ENCODE measurements around the gene ATOH8.

The ATOH8 gene, protein sequence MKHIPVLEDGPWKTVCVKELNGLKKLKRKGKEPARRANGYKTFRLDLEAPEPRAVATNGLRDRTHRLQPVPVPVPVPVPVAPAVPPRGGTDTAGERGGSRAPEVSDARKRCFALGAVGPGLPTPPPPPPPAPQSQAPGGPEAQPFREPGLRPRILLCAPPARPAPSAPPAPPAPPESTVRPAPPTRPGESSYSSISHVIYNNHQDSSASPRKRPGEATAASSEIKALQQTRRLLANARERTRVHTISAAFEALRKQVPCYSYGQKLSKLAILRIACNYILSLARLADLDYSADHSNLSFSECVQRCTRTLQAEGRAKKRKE

DNA sequence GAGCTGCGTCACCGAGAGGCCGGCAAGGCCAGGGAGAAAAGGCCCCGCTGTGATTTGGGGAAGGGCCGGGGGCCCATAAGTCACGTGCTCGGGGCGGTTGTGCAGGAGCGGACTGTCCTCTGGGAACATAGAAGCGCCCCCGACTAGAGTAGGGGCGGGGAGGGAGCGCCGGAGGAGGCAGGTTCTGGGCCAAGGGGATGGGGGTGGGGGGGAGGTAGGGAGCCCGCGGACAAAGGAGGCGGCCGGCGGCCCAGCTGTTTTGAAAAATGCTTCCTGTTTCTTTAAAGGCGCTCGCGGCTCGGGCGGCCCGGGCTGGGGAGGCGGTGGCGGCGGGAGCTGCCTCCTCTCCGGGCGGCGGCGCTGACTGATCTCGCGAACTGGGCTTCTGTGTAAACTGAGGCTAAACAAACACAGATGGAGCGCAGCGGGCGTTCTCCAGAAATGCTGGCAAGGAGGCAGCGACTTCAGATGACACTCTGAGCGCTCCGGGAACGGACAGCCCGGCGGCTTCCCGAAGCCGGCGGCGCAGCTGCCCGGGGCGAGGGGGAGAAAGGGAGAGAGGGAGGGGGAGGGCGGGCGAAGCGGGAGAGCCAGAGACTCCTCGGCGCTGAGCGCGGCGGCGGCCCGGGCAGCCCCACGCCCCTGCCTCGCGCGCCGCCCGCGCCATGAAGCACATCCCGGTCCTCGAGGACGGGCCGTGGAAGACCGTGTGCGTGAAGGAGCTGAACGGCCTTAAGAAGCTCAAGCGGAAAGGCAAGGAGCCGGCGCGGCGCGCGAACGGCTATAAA lies at the start of gene ATOH8:
ATOH8 (plus strand) TSS at position 467 of the 788 bp plus-strand sequence; CDS start at position 666, 199 bp downstream.
- ATAC-seq (no peak), DNase-seq (peak; percentile 39)
- H3K9me3 Mint-ChIP-seq, result no peaks in the 10 kb centered on the region
- peaks cover 67% of the 10 kb centered on the region for H3K27me3 Mint-ChIP-seq
- H3K27ac Mint-ChIP-seq, result no peak within 1 kb of the TSS
- H3K4me1 Mint-ChIP-seq, result peaks cover 12% of the 10 kb centered on the region
- no peaks in the 10 kb centered on the region for H3K36me3 Mint-ChIP-seq (ENCODE audit: low read depth)
- H3K4me3 Mint-ChIP-seq, result peak within 1 kb of the TSS; percentile 74

DNA sequence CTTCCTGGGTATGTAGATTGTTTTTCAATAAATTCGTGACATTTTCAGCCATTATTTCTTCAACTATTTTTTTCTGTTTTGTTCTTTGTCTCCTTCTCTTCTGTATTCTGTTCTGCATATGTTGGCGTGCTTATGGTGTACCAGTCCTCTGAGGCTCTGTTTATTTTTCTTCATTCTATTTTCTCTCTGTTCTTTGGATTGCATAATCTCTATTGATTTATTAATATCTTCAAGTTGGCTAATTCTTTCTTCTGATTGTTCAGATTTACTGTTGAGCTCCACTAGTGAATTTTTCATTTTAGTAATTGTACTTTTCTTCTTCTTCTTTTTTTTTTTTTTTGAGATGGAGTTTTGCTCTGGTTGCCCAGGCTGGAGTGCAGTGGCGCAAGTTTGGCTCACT lies 49.8 kb upstream of the ATOH8 start:
- Mint-ChIP-seq H3K4me1 (peaks cover 48% of the 10 kb centered on the region), H3K27me3 (peaks cover 13% of the 10 kb centered on the region), H3K27ac (no peak overlapping the region), H3K36me3 (ENCODE audit: low read depth) (no peaks in the 10 kb centered on the region), H3K4me3 (no peak overlapping the region), H3K9me3 (no peaks in the 10 kb centered on the region)
- DNase-seq (no peak), ATAC-seq (no peak)

DNA sequence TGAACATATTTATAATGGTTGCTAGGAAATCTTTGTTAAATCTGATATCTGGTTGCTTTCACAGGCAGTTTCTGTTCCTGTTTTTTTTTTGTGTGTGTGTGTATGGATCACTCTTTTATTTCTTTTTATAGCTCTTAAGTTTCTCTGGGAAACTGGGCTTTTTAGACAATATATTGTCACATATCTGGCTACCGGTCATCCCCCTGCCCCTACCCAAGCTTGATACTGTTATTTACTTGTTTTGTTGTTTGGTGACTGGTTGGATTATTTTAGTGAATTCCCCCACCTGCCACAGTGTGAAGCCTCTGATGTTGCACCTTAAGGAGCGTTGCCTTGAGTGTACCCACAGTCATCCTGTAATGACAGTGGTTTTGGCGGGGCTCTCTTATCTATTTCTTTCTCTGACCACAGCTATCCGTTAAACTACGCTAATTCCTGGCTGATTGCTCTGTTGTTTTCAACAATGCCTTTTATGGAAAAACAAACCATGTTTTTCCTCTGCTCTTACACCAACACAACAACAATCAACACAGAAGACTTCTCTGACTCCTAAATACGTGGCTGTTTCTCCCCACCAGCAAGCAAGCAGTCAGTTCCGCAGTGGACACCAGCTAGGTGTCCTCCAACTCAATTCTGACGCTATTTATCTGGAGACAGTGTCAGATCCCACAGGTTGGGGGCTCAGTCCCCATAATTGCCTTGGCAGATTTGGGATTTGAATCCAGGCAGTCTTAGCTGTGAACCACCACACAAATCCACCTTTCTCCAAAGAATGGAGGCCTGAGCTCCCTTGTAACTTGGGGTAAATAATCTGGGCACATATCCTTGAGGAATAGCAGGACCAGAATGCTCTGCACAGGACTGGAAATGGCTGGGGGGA lies 48.8 kb upstream of the ATOH8 start:
- Mint-ChIP-seq H3K36me3 (ENCODE audit: low read depth) (no peaks in the 10 kb centered on the region), H3K4me3 (no peak overlapping the region), H3K4me1 (peaks cover 48% of the 10 kb centered on the region), H3K27me3 (peaks cover 16% of the 10 kb centered on the region), H3K27ac (peak overlapping the region; percentile 24), H3K9me3 (no peaks in the 10 kb centered on the region)
- DNase-seq (no peak), ATAC-seq (no peak)

DNA sequence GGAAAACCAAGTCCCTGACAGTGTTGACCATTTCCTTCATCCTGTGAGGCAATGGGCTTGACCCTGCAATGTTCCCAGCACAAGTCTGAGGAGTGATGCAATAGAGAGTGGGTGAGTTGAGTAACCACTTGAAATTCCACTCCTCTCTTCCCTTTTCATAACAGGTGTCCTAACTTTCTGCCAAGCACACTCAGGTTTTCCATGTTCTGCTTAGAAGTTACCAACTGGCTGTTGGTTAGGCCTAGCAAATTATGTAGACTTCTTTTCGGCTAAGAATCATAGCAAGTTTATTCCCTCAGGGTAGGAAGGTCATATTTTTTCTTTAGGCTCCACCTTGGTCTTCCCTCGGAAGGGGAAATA lies 48.1 kb upstream of the ATOH8 start:
- ATAC-seq (no peak), DNase-seq (no peak)
- H3K27me3 Mint-ChIP-seq, result peaks cover 16% of the 10 kb centered on the region
- H3K4me1 Mint-ChIP-seq, result peaks cover 48% of the 10 kb centered on the region
- H3K9me3 Mint-ChIP-seq, result no peaks in the 10 kb centered on the region
- no peaks in the 10 kb centered on the region for H3K36me3 Mint-ChIP-seq (ENCODE audit: low read depth)
- H3K27ac Mint-ChIP-seq, result no peak overlapping the region
- H3K4me3 Mint-ChIP-seq, result no peak overlapping the region

DNA sequence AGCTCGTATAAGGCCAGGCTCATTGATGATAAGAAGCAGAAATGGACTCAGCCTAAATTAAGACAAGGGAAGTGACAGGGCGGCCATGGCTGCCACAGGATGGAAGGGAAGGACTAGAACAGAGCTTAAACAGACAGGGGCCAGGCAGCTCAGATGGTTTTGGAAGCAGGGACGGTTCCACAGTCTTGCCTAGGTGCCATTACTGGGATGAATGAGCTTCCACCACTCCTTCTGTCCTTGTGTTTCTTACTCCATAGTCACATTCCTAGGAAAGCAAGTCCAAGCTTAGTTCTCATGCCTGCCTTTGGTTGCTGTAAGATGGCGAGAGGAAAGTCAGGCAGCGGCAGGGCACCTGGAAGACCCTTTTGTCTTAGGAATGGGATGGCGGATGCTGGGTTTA lies 47.7 kb upstream of the ATOH8 start:
- H3K4me1 Mint-ChIP-seq, result peaks cover 48% of the 10 kb centered on the region

DNA sequence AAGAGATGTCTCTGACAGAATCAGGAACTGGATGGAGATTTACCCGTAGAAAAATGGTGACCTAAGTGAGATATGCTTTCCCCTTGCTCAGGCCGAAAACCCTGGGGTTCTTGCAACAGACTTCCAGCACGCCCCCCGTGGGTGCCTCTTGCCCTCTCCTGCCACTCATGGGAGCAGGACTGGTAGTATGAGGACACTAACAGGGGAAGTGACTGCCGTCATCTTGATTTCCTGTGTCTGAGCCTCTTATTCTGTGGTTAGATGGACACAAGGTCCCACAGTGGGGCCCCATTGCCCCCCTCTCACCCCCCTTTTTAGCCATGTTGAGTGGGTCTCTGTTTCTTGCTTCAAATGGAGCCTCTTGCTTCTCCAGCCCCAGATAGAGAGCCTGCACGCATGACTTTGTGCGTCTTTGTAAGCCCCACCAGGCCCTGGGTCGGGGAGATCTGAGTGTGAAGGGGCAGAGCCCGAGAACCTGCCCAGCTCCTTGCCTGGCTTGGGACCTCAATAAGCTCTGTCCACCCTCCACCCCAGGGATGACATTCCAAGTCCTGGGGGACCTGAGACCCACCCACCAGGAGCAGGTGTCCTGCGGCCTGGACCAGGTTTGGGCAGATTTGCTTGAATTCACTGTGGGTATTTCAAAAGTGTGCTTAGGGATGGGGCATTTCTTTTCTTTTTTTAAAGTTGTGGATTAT lies 47.0 kb upstream of the ATOH8 start:
- Mint-ChIP-seq H3K4me1 (peaks cover 45% of the 10 kb centered on the region), H3K27ac (peak overlapping the region; percentile 2), H3K9me3 (no peaks in the 10 kb centered on the region), H3K27me3 (peaks cover 16% of the 10 kb centered on the region), H3K4me3 (no peak overlapping the region), H3K36me3 (ENCODE audit: low read depth) (no peaks in the 10 kb centered on the region)
- DNase-seq (no peak), ATAC-seq (no peak)

More for the DNA sequence above, 47.7 kb upstream of the ATOH8 start:
- no peaks in the 10 kb centered on the region for H3K9me3 Mint-ChIP-seq
- DNase-seq, result no peak
- H3K27ac Mint-ChIP-seq, result no peak overlapping the region
- no peaks in the 10 kb centered on the region for H3K36me3 Mint-ChIP-seq (ENCODE audit: low read depth)
- H3K27me3 Mint-ChIP-seq, result peaks cover 16% of the 10 kb centered on the region
- no peak overlapping the region for H3K4me3 Mint-ChIP-seq
- no peak for ATAC-seq

DNA sequence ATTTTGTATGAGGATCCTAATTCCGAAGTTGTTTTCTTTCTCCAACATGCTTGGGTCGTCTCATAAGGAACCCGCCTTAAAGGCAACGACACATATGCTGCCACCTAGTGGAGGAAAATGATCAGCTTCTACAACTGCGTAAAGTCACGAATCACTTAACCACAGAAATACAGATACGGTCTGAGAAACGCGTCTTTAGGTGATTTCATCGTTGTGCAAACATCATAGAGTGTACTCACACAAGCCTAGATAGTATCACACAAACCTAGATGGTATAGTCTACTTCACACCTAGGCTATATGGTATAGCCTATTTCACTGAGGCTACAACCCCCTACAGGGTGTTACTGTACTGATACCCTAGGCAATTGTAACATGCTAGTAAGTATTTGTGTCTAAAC lies 46.5 kb upstream of the ATOH8 start:
- DNase-seq, result peak; percentile 56
- Mint-ChIP-seq H3K27me3 (peaks cover 16% of the 10 kb centered on the region), H3K4me3 (no peak overlapping the region), H3K27ac (peak overlapping the region; percentile 2), H3K9me3 (no peaks in the 10 kb centered on the region), H3K36me3 (ENCODE audit: low read depth) (no peaks in the 10 kb centered on the region), H3K4me1 (peaks cover 40% of the 10 kb centered on the region)
- peak; percentile 87 for ATAC-seq

DNA sequence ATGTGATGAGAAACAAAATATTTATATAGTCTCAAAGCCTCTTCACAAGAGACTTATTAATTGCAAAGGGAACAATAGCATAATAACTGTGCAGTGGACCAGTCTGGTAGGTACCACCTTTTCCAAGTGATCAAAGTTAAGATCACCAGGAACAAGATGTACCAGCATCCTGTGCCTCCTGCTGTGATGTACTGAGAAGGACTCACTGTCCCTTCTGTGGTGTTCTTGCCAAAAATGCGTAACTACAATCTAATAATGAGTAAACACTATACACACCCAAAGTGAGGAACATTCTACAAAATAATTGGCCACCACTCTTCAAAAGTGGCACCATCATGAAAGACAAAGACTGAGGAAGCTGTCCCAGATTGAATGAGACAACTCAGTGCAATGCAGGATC lies 45.1 kb upstream of the ATOH8 start:
- ATAC-seq, result no peak
- no peak overlapping the region for H3K4me3 Mint-ChIP-seq
- no peak overlapping the region for H3K27ac Mint-ChIP-seq
- H3K4me1 Mint-ChIP-seq, result peaks cover 26% of the 10 kb centered on the region
- H3K9me3 Mint-ChIP-seq, result no peaks in the 10 kb centered on the region
- H3K27me3 Mint-ChIP-seq, result peaks cover 11% of the 10 kb centered on the region
- H3K36me3 Mint-ChIP-seq (ENCODE audit: low read depth), result no peaks in the 10 kb centered on the region
- no peak for DNase-seq

DNA sequence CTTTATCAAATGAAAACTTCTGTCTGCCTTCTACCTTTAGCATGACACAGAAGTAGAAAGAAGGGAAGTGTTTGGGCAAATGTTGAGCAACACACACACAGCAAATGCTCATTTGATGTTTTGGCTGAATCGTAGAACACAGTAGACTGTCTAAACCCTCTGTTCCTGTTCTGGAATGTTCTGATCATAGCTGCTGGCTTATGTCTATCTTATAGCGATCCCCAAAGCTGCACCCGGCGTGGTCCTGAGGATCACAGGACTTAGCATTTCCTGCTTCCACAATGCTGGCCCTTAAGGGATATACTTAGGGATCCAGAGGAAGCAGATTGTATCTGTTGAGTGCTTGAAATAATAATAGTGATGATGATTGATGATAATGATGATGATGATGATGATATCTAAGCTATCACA lies 44.4 kb upstream of the ATOH8 start:
- H3K36me3 Mint-ChIP-seq (ENCODE audit: low read depth), result no peaks in the 10 kb centered on the region
- no peak overlapping the region for H3K27ac Mint-ChIP-seq
- H3K4me1 Mint-ChIP-seq, result peaks cover 21% of the 10 kb centered on the region
- DNase-seq, result no peak
- no peaks in the 10 kb centered on the region for H3K9me3 Mint-ChIP-seq
- ATAC-seq, result no peak
- no peak overlapping the region for H3K4me3 Mint-ChIP-seq
- peaks cover 9% of the 10 kb centered on the region for H3K27me3 Mint-ChIP-seq

DNA sequence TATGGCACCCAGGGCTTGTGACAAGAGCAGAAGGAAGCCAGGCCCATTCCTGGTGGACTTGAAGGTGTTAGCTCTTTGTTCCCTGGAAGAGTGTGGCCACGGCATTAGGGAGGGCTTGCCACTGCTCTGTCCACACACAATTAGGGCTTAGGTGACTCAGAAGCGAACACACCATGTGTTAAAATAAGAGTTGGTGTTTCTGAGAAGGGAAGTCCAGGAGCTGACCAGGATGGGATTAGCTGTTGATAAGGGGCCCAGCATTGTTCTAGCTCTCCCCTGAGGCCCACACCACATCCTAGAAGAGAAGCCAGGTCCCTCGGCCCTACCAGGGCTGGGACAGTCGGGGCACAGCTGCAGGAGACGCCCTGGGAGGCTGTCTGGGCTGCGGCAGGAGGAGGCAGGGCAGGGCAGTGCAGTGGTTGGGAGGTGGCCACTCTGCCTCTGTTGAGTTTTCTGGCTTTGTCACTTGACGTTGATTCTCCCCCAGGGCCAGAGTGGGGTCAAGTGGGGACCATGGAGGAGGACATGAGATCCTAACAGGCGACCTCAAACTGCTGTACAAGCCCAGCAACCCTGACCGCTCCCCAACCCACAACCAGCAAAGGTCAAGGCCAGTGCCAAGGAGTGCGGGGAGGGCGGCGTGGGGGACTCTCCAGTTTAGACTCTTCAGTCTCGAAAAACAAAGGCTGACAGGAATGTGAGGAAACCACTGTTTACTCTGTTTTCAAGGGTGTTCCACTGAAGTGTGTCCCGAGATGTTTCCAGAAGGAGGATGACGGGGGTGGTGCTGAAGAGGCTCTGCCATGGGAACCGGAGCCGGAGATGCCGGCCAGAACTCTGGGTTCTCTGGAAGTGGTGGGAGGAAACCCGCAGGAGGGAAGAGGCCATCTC lies 42.9 kb upstream of the ATOH8 start:
- Mint-ChIP-seq H3K4me3 (no peak overlapping the region), H3K4me1 (peaks cover 7% of the 10 kb centered on the region), H3K27me3 (peaks cover 5% of the 10 kb centered on the region), H3K9me3 (no peaks in the 10 kb centered on the region), H3K36me3 (ENCODE audit: low read depth) (no peaks in the 10 kb centered on the region), H3K27ac (no peak overlapping the region)
- DNase-seq (no peak), ATAC-seq (no peak)

DNA sequence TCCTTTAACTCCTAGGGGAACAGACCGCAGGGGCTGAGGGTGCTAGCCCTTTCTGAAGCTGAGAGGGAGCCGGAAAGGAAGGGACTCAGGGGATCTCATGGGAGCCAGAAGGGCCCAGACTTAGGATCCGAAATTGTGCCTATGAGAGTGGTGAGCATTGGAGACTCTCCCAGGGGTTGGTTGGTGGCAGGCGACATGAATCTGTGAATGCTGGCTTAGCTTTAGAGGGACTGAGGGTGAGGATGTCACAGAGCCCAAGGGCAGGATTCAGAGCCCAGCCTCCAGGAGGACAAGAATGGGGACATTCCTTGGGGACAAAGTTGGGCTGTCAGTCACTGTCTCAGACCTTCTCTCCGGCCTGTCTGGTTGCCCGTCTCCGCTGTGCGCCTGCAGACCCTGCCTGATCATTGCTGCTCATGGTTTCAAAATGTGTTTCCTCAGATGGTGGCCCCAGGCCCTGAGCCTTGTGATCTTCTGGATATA lies 42.2 kb upstream of the ATOH8 start:
- ATAC-seq (no peak), DNase-seq (no peak)
- H3K27me3 Mint-ChIP-seq, result peaks cover 5% of the 10 kb centered on the region
- H3K36me3 Mint-ChIP-seq (ENCODE audit: low read depth), result no peaks in the 10 kb centered on the region
- peaks cover 4% of the 10 kb centered on the region for H3K4me1 Mint-ChIP-seq
- H3K9me3 Mint-ChIP-seq, result no peaks in the 10 kb centered on the region
- no peak overlapping the region for H3K4me3 Mint-ChIP-seq
- no peak overlapping the region for H3K27ac Mint-ChIP-seq

DNA sequence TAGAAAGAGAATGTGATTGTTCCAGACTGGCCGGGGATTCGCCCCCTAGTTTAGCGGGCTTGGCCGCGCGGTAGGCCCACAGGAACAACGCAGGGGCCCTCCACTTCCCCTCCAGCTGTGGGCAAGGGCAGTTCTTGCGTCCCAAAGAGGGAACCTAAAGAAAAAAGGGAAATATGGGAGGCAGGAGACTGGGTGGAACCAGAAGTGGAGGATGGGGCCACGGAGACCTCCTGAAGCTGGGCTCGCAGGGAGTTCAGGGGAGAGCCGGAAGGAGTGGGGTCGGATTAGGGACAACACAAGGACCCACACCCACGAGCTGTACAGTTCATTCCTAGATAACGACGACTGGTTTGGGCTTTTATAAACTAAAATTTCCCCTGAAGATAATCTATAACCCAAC lies 41.5 kb upstream of the ATOH8 start:
- Mint-ChIP-seq H3K36me3 (ENCODE audit: low read depth) (no peaks in the 10 kb centered on the region), H3K4me3 (no peak overlapping the region), H3K27me3 (peaks cover 4% of the 10 kb centered on the region), H3K27ac (no peak overlapping the region), H3K9me3 (no peaks in the 10 kb centered on the region), H3K4me1 (no peaks in the 10 kb centered on the region)
- no peak for DNase-seq
- no peak for ATAC-seq

DNA sequence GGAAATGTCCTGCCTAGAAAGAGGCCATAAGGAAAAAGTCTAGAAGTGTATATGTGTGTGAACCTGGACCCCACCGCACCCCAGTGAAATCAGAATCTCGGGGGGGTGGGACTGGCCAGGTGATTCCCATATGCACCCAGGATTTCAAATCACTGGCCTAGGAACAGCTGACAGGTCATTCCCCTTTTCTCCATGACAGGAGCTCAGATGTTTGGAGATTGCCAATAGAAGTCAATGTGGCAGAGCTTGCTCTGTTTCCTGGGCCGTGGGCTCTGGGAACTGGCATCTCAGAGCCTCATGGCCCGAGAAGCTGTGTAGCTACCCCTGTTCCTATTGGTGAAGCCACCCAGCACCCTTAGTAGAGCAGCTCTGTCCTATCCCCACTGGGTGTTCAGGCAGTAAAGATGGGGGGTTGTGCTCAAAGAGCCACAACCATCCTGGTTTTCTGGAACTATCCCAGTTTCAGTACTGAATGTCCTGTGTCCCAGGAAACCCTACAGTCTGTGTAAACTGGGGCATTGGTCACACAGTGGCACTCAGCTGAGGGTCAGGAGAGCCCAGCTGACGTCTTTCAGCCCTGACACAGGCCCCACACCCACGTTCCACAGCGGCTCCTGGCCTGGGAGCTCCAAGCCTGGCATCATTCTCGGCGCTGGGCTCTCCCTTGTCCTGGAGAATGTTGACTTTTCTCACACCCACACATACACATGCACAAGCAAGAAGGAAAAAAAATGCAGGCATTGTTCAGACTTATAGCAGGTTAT lies 40.8 kb upstream of the ATOH8 start:
- Mint-ChIP-seq H3K4me1 (no peaks in the 10 kb centered on the region), H3K4me3 (no peak overlapping the region)
- DNase-seq, result no peak

More for the DNA sequence above, 40.8 kb upstream of the ATOH8 start:
- no peaks in the 10 kb centered on the region for H3K36me3 Mint-ChIP-seq (ENCODE audit: low read depth)
- H3K27ac Mint-ChIP-seq, result no peak overlapping the region
- no peaks in the 10 kb centered on the region for H3K9me3 Mint-ChIP-seq
- no peak for ATAC-seq
- peaks cover 4% of the 10 kb centered on the region for H3K27me3 Mint-ChIP-seq

Measured in activated naive CD8-positive, alpha-beta T cell treated with anti-CD3 and anti-CD28 coated beads, Interleukin-2, amount 50 U/mL, for 24 hours (primary cell).